Femur (tissue), 1 donor: ENCODE data around the gene ARID4A.
"Not testable (repeated sequence)": the region's sequence is repeated elsewhere in the genome, so short reads cannot be mapped to it uniquely, and the experiment has no call there.

ENCODE experiments used
- DNase-seq: peaks from one replicate; pipeline ENCODE4 v3.0.0-alpha.2; 2017

Gene ARID4A

DNA sequence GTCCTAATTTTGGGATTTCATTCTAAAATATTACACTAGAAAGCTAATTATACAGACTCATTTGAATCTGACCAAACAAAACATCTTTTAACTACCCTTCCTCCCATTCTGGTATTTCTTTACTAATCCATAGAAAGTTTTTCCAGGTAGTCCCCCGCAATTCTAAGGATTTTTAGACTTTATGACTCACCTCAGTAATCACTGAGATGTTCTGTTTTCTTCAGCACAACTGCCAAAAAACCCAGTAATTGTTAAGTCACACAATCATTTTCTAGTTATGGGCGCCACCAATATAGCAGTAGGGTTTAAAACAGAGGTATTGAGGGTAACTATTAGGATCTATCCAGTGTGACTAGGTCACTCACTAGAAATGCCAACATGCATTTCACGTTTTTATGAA lies 1.6 kb upstream of the ARID4A start:
- DNase-seq: no peak

DNA sequence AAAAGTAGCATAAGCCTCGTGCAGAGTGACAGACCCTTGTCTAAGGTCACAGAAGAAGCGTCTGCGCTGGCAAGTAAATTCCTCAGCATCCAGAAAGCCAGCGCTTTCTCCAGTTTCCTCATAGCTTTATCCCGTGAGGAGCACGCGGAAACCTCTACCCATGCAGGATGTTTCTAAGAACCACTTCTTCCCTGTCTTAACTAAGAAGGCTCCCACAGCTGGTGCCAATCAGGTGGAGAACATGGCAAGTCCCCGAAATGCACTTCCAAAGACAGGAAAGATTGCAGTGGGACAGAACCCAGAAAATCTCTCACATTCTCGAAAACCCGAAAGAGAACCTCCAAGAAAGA lies 968 bp upstream of the ARID4A start:
- no peak for DNase-seq

- DNase-seq: peak; percentile 100
Measured at GRCh38 chr14:58297762-58298476, 436 bp upstream of the ARID4A start.

DNA sequence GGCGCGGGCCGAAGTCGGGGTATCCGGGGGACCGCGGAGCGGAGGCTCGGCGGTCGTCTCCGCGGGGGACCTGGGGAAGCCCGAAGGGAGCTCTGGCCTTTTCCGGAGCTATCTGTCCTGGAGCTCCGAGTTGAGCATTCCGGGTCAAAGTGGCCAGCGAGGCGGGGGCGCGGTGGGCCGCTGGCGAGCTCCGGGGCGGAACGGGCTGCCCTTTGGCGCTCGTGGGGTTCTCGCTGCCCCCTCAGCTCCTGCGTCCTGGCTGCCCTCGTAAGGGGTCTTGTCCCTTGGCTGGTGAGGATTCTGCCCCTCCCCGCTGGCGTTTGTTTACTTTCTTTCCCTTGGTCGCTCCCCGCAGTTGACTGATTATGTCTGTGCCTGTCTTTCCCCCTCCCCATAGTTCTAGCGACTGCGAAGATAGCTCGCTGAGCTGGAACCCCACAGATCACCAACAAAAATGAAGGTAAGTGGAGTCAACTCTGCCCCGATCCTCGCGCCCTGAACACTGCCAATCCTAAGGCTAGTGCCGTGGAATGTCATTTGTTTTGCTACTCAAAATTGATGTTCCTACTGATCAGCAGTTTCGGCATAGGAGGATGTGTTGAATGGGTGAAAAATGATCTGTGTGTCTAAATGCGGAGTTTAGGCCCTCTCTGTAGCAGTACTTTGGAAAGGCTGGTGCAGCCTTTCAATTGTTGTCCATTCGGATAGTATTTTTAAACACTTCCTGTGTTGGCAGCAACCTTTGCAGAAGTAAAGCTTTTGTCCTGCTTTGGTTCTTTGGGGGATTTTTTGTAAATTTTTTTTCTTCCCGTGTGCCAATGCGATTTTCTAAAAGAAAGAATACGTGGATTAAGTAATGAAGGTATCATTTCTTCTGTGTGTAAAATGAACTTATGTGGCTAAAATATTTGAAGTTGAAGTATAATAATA lies 1.3 kb downstream of the ARID4A start:
- no peak for DNase-seq

DNA sequence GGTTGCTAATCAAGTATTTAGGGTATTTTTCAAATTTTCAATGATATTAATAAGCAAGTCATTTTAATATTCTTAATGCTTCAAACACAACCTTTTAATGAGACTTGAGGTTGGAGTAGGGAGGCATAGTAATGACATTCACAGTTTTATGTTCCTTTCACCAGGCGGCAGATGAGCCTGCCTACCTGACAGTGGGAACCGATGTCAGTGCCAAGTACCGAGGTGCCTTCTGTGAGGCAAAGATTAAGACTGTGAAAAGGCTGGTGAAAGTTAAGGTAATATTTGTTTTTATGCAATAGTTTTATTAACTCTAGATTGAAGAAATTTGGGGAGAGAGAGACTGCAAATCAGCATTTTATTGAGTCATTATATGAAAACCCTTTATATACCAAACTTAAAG lies 3.1 kb downstream of the ARID4A start:
- no peak for DNase-seq

DNA sequence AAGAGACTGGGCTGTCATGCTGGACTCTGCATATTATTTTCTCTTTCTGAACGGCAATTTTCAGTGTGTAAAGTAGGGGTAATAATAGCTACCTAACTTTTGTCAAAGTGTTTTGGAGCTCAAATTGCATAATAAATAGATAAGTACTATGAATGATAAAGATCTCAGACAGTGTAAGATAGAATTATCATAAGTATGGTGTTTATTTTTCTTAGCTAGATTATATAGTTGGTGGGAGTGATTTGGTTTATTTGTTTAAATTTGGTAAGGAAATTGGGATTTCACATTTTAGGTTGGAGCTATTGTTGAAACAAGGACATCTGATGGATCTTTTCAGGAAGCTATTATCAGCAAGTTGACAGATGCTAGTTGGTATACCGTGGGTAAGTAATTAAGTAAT lies 7.4 kb downstream of the ARID4A start:
- DNase-seq: no peak

GRCh38 chr14:58307597-58308316 lies 9.4 kb downstream of the ARID4A start:
- DNase-seq: no peak

DNA sequence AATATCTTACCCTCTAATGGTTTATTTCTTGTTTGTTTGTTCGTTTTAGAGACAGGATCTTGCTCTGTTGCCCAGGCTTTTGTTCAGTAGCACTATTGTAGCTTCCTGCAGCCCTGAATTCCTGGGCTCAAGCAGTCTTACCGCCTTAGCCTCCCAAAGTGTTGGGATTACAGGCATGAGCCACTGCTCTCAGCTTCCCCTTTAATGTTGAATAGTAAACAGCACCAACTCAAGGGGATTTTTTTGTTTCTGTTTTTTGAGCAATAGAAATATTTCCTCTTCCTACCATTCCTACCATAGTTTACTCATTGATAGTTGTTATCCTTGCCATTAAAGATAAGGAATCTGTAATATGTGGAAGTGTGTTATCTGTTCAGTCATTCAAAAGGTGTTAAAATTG lies 10.7 kb downstream of the ARID4A start:
- DNase-seq: no peak

DNA sequence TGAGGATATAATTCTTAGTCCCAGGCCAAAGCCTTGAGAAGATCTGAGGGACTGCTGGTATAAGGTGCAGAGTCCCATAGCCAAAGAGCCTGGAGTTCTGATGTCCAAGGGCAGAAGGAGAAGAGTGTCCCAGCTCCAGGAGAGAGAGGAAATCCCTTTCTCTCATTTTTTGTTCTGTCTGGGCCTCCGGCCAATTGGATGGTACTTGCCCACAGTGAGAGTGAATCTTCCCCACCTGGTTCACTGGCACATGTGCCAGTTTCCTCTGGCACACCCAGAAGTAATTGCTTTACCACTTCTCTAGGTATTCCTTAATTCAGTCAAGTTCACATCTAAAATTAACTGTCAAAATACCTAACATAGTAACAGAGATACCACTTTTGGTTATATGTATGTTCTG lies 15.3 kb downstream of the ARID4A start:
- DNase-seq: no peak

DNA sequence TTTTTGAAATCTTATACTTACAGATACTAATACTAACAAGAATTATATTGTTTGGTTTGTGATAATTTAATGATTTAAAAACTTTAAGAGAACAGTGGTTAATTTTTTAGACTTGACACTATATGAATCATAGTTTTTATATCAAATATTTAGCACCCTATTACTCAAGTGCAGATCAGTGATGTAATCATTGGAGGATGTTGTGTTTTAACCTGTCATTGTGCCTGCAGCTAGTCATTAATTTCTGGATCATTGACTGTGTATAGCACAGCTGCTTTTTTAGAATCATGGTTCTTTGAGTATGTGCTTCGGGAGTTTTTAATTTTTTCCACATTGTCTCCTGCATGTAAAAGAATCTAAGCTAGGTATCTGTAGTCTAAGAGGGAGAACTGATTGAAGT lies 17.3 kb downstream of the ARID4A start:
- no peak for DNase-seq

DNA sequence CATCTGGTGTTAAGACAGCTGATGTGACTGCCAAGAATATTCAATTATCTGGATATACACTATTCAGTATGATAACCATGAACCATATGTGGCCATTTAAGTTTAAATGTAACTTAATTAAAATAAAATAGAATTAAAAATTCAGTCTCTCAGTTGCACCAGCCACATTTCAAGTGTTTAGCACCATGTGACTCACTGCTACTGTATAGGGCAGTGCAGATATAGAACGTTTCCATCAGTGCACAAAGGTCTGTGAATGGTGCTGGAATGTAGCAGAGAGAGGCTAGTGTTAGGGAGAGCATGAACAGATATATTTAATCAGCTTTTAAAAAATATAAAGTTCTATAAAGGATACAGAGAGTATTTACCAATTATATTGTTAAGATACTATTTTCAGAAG lies 28.7 kb downstream of the ARID4A start:
- no peak for DNase-seq

- peak; percentile 96 for DNase-seq
Measured at GRCh38 chr14:58331111-58331510, 32.8 kb downstream of the ARID4A start.

- no peak for DNase-seq
Measured at GRCh38 chr14:58332561-58332960, 34.2 kb downstream of the ARID4A start.

DNA sequence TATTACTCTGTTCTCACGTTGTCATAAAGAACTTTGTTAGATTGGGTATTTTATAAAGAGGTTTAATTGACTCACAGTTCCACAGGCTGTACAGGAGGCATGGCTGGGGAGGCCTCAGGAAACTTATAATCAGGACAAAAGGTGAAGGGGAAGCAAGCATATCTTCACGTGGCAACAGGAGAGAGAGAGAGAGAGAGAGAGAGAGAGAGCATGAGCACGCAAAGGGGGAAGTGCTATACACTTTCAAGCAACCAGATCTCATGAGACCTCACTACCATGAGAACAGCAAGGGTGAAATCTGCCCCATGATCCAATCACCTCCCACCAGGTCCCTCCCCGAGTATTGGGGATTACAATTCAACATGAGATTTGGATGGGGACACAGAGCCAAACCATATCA lies 41.3 kb downstream of the ARID4A start:
- DNase-seq: not testable (repeated sequence)

DNA sequence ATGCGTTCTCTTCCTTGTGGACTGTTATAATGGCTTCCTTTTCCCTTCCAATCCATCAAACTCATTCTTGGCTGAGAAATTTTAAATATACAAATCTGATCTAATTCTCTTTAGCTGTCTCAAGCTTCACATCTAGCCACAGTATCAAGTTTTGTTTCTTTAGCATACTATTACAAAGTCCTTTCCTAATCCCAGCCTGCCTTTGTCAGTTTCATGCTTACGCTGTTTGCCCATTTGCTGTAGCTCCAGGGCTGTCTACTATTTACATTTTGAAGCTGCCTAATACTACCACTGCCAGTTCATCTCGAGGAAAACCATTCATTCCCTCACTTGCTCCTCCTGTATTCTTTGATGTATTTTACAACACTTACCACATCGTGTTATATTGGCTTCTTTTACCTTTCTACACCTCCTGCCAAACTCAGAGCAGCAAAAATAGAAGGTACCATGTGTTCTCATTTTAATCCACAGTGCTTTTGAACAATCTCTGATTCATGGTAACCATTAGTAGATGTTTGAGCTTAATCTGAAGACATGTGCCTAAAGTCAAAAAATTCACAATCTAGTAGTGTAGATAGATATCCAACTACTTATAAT lies 42.9 kb downstream of the ARID4A start:
- no peak for DNase-seq

- DNase-seq: not testable (repeated sequence)
Measured at GRCh38 chr14:58343535-58343934, 45.2 kb downstream of the ARID4A start.

DNA sequence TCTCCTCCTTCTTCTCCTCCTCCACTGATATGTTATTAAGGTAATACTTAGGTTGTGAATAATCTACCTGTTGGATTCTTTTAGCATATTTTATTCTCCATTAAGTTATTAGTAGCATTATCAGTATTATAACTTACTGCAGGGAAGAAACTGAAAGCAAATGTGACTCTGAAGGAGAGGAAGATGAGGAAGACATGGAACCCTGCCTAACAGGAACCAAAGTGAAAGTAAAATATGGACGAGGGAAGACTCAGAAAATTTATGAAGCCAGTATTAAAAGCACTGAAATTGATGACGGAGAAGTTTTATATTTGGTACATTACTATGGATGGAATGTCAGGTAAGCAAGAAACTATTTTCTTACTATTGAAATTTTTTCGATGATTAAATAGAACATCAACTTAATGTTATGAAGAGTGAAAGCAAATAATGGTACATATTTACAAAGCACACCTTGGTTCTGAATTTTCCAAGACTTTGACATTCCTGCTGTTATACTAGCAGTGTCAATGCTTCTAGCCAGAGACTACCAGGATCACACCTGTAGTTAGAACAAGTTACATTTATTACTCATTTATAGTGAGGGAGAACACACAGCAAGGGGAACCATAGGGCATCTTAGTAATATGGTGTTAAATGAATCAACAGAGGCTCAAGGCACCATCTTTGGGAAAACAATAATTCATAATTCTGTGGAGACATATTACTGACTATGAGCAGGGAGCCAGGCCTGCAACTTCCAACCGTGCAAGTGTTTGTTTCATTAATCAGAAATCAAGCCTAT lies 55.4 kb downstream of the ARID4A start:
- no peak for DNase-seq

- DNase-seq: no peak
Measured at GRCh38 chr14:58354808-58355207, 56.5 kb downstream of the ARID4A start.

DNA sequence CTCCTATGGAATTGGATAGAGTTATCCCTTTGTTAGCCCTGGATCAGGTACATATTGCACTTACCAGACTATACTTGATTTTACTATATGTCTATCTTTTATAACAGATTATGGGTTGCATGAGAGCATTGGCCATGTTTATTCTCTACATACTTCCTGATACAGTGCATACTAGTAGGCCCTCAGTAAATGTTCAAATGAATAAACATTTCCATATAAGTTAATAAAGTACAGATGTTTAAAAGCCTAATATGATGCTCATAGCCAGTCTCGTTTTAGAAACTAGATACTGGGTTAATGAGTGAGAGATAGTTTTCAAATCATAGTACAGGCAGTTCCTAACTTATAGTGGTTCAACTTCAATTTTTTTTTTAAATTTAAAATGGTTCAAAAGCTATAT lies 57.9 kb downstream of the ARID4A start:
- DNase-seq: no peak

- not testable (repeated sequence) for DNase-seq
Measured at GRCh38 chr14:58362272-58362671, 63.9 kb downstream of the ARID4A start.

DNA sequence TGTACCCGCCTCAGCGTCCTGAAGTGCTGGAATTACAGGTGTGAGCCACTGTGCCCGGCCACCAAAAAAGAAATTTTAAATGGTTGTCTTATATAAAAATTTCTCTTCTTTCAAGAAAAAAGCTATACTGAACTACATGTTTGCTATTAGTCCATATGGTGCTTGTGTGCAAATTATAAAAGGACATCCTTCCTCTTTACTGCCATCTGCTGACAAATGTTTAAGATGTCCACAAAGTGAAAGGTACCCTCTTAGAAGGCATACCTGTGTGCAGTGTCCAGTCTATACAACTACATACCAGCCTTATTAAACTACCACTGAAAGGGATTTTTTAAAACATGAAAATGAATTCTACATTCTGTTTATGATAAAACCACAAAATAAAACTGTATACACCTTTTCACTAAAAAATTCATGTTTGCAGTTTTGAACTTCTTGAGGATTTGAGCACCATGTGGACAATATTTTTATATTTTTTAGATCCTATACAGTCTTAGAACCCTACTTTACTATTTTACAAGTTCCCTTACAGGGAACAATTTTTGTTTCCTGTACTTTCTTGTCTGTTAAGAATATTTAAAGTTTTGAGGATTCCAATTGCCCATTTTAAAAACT lies 64.5 kb downstream of the ARID4A start:
- no peak for DNase-seq

DNA sequence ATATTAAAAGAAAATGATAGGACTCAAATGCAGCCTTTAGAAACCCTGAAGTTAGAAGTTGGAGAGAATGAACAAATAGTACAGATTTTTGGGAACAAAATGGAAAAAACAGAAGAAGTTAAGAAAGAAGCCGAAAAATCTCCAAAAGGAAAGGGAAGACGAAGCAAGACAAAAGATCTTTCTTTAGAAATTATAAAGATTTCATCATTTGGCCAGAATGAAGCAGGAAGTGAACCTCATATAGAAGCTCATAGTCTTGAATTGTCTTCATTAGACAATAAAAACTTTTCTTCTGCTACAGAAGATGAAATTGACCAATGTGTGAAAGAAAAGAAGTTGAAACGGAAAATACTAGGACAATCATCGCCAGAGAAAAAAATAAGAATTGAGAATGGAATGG lies 66.0 kb downstream of the ARID4A start:
- no peak for DNase-seq
